Anterior cingulate cortex (tissue), 58 donors: Measurements from ENCODE around the gene MTERF4.
A peak's percentile ranks its signal among the peaks of the same experiment; 100 is the strongest.

ENCODE experiments used
- DNase-seq, 58 donors: peaks; one replicate each; lab custom pipeline; 2025; lab: John Stamatoyannopoulos, UW

The MTERF4 gene

GRCh38 chr2:241102239-241102803 is at the start of gene MTERF4:
MTERF4 (minus strand) TSS chr2:241102287; CDS start chr2:241102273, 14 bp downstream.
- DNase-seq: peak in 57 of 58 donors; percentile 30 to 88 (median 78)

GRCh38 chr2:241150660-241151530 is 48.8 kb upstream of the MTERF4 start:
- peak in 32 of 58 donors; percentile 23 to 79 (median 62) for DNase-seq

- peak; percentile 68 to 97 (median 92) for DNase-seq
Observed at GRCh38 chr2:241149925-241150659, 48.0 kb upstream of the MTERF4 start, which contains the start of gene PPP1R7. PPP1R7 (plus strand) TSS chr2:241150467; CDS start chr2:241150496, 29 bp downstream.

GRCh38 chr2:241149675-241149924 is 47.5 kb upstream of the MTERF4 start:
- peak in 3 of 58 donors; percentile 54 to 66 (median 56) for DNase-seq

- DNase-seq: peak; percentile 45 to 97 (median 89)
Observed at GRCh38 chr2:241148891-241149674, 47.0 kb upstream of the MTERF4 start, which contains the start of gene PASK. PASK (minus strand) TSS chr2:241149472; CDS start chr2:241143032, 6,440 bp downstream.

GRCh38 chr2:241148239-241148638 is 46.2 kb upstream of the MTERF4 start:
- no peak for DNase-seq

GRCh38 chr2:241147336-241147735 is 45.2 kb upstream of the MTERF4 start:
- no peak for DNase-seq

- DNase-seq: no peak
Observed at GRCh38 chr2:241146286-241146685, 44.2 kb upstream of the MTERF4 start.

- no peak for DNase-seq
Observed at GRCh38 chr2:241142593-241142992, 40.5 kb upstream of the MTERF4 start.

- DNase-seq: no peak
Observed at GRCh38 chr2:241142063-241142462, 40.0 kb upstream of the MTERF4 start.

- DNase-seq: no peak
Observed at GRCh38 chr2:241141214-241141770, 39.2 kb upstream of the MTERF4 start.

GRCh38 chr2:241140445-241140840 is 38.4 kb upstream of the MTERF4 start:
- no peak for DNase-seq

- DNase-seq: no peak
Observed at GRCh38 chr2:241139531-241140444, 37.7 kb upstream of the MTERF4 start.

- no peak for DNase-seq
Observed at GRCh38 chr2:241138471-241138870, 36.4 kb upstream of the MTERF4 start.

GRCh38 chr2:241137276-241138190 is 35.4 kb upstream of the MTERF4 start:
- no peak for DNase-seq

GRCh38 chr2:241136661-241137260 is 34.7 kb upstream of the MTERF4 start:
- no peak for DNase-seq

- DNase-seq: no peak
Observed at GRCh38 chr2:241136191-241136590, 34.1 kb upstream of the MTERF4 start.
